DMS79 treated with DMSO at 0.1 percent for 48 hours (cell line): ENCODE results near the gene ZFAND6.
"Not testable (repeated sequence)": the region's sequence is repeated elsewhere in the genome, so short reads cannot be mapped to it uniquely, and the experiment has no call there.

Source experiments
- DNase-seq: peaks from one replicate; lab custom pipeline; 2025; lab: John Stamatoyannopoulos, UW

ZFAND6 gene

DNA sequence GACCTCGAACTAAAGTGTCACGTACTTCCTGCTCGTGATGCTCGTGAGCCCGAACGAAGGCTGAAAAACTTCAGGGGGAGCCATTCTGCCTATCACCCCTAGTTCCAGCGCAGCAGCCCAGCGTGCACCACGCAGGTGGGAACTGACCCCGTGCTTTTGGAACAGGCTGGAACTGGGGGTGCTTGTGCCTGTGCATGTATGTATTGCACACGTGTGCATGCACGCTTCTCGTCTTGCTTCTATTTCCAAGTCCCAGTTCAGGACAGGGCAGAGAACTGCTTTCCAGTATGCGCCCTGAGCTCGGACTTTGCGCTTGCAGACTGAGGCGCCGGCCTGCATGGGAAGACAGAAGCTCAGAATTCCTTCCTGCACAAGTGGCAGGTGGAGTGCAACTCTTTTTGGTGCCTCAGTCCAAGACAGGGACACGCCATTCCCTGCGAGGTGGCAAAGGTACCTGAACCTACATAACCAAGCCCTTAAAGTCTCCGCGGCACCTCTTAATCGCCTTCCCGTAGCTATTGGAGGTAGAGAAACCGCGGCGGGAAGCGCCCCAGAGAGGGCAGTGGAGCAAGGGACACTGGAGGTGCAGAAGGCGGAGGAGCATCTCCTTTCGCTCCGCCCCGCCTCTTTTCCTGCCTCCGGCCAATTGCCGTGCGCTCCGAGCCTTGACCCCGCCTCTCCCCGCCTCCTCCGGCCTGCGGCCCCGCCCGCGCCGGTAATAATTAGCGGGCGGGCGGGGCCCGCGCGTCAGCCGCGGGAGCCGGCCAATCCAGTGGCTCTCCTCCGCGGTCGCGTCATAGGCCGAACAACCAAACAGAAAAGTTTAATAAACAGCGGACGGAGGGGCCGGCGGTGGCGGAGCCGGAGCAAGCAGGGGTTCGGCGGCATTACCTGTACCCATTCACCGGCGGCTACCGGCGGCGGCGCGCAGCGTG lies at the start of gene ZFAND6:
Gene ZFAND6, plus strand, starts transcription at position 826 of the 935 bp plus-strand sequence. CDS start 60,669 bp downstream, outside the sequence.
- DNase-seq, result peak; percentile 74

DNA sequence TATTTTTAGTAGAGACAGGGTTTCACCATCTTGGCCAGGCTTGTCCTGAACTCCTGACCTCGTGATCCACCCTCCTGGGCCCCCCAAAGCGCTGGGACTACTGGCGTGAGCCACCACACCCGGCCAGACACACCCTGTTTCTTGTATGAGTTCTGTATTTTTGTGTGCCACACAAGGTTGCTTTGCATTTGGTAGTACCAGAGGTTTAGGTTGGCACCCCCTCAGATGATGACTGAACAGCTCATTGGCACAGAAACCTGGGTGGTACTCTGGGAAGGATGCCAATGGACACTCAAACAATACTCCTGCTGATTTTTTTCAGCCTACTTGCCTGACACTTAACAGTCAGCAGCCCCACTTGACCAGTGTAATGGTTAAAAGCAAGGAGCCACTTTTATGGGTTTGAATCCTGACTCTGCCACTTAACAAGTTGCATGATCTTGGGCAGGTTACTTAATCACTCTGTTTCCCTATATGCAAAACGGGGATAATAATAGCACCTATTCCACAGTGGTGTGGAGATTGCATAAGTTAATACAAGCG lies 49.3 kb upstream of the ZFAND6 start:
- DNase-seq, result peak; percentile 91

- DNase-seq, result not testable (repeated sequence)
Measured at GRCh38 chr15:80011041-80011523, 48.4 kb upstream of the ZFAND6 start.

GRCh38 chr15:80011596-80011995 lies 47.9 kb upstream of the ZFAND6 start:
- DNase-seq, result no peak

DNA sequence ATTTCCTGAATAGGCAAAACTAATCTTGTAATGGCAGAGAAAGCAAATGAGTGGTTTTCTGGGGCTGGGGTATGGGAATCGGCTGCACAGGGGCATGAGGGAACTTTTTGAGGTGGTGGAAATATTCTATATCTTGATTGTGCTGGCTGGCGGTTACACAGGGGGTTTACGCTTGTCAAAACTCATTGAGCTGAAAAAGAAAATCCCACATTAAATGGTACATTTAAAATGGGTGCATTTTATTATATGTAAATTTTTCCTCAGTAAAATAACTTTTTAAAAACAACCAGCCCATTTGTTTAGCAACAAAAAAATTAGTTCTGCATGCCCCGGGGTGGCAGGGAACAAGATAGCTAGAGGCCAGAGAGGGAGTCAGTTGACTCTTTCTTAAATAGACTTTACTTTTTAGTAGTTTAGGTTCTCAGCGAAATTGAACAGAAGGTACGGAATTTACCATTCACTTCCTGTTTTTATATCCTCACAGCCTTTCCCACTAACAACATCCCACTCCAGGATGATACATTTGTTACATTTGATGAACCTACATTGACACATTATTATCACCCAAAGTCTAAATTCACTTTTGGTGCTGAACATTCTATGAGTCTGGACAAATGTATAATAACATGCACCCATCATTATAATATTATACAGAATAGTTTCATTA lies 47.3 kb upstream of the ZFAND6 start:
- DNase-seq, result no peak

DNA sequence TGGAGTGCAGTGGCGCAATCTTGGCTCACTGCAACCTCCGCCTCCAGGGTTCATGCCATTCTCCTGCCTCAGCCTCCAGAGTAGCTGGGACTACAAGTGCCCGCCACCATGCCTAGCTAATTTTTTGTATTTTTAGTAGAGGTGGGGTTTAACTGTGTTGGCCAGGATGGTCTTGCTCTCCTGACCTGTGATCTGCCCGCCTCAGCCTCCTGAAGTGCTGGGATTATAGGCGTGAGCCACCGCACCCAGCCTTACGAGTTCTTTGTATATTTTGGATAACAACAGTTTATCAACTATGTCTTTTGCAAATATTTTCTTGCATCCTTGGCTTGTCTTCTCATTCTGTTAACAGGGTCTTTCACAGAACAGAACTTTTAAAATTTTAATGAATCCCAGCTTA lies 45.3 kb upstream of the ZFAND6 start:
- DNase-seq, result not testable (repeated sequence)

DNA sequence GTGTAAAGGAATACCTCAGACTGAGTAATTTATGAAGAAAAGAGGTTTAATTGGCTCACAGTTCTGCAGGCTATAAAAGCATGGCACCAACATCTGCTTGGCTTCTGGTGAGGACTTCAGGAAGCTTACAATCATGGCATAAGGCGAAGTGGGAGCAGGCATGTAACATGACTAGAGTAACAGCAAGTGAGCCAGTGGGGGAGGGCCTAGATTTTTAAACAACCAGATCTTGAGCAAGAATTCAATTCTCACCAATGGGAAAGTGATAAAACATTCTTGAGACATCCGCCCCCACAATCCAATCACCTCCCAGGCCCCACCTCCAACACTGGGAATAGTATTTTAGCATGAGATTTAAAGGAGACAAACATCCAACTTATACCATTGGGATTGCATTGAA lies 44.3 kb upstream of the ZFAND6 start:
- DNase-seq, result no peak

GRCh38 chr15:80016506-80016905 lies 43.0 kb upstream of the ZFAND6 start:
- DNase-seq, result not testable (repeated sequence)

GRCh38 chr15:80017139-80017538 lies 42.3 kb upstream of the ZFAND6 start:
- DNase-seq, result not testable (repeated sequence)

- DNase-seq, result no peak
Measured at GRCh38 chr15:80019168-80019745, 40.2 kb upstream of the ZFAND6 start.

DNA sequence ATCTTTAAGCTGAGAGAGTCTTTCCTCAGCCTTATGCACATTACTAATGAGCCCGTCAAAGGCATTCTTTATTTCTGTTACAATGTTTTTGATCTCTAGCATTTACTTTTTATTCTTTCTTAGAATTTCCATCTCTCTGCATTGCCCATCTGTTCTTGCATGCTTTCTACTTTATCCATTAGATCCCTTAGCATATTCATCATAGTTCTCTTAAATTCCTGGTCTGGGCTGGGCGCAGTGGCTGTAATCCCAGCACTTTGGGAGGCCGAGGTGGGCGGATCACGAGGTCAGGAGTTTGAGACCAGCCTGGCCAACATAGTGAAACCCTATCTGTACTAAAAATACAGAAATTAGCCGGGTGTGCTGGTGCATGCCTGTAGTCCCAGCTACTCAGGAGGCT lies 39.3 kb upstream of the ZFAND6 start:
- not testable (repeated sequence) for DNase-seq

- DNase-seq, result no peak
Measured at GRCh38 chr15:80020731-80021130, 38.7 kb upstream of the ZFAND6 start.

DNA sequence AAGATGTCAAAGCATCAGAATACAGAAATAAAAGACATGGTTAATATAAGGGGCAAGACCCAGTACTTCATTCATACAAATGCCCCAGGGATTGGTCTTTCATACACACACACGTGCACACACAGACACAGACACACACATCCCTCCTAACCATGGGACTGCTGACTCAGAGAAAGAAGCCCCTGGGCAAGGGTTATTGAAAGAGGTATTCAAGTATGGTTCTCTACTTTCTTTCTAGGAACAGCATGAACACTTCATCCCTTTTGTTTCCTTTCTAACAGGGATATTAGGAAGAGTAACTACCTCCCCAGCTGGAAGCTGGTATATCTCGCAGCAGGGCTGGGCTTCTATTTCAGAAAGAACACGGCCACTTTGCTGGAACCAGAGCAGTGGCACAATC lies 33.2 kb upstream of the ZFAND6 start:
- DNase-seq, result no peak

- DNase-seq, result no peak
Measured at GRCh38 chr15:80026754-80027153, 32.7 kb upstream of the ZFAND6 start.

DNA sequence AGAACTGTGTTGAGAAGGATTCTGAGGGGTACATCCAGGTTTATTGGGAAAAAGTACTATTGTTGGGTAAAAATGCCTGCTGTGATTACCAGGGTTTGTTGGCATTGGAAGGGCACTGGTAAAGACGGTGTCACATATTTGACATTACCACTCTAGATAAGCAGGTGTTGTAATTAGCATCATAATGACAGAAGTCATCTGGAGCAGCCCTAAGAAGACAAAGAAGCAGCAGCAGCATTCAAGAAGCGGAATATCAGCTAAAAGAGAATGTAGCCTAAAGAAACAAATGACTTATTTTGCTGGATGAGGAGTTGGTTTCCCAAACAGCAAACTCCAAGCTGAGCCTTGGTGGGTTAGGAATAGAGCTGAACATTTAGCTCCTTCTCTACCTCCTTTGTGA lies 30.5 kb upstream of the ZFAND6 start:
- DNase-seq, result no peak

DNA sequence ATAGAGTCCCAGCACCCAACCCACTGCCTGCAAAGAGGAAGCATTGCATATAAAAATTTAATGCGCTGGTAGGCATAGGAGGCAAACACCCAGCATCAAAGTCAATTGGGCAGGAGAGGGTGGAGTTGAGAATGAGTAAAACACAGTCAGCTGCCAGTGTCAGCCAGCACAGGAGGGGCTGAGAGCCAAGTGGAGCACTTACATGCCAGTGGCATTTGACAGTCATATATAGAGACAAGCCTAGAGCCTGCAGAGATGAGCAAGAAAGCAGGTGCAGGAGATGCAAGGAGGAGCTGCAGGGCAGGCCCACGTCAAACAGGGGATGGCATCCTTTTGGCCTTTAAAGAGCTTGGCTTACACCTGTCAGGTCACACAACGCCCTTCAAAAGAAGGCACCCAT lies 27.6 kb upstream of the ZFAND6 start:
- DNase-seq, result peak; percentile 71

- DNase-seq, result no peak
Measured at GRCh38 chr15:80034629-80035028, 24.8 kb upstream of the ZFAND6 start.

DNA sequence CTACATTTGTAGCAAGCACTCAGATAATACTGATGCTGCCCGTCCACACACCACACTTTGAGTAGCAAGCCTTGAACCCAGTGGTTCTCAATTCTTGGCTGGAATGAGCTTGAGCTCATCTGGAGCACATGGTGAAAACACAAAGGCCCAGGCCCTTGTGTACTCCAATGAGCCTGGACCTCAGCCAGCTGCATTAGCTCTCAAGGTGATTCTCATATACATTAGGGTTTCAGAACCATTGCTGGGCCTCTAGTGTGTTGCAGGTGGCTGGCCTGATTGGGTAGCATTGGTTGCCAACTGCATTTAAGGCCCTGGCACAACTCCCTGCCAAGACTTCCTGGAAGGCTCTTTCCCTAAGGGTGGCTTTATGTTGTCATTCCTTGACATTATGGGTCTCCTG lies 23.4 kb upstream of the ZFAND6 start:
- DNase-seq, result peak; percentile 54

DNA sequence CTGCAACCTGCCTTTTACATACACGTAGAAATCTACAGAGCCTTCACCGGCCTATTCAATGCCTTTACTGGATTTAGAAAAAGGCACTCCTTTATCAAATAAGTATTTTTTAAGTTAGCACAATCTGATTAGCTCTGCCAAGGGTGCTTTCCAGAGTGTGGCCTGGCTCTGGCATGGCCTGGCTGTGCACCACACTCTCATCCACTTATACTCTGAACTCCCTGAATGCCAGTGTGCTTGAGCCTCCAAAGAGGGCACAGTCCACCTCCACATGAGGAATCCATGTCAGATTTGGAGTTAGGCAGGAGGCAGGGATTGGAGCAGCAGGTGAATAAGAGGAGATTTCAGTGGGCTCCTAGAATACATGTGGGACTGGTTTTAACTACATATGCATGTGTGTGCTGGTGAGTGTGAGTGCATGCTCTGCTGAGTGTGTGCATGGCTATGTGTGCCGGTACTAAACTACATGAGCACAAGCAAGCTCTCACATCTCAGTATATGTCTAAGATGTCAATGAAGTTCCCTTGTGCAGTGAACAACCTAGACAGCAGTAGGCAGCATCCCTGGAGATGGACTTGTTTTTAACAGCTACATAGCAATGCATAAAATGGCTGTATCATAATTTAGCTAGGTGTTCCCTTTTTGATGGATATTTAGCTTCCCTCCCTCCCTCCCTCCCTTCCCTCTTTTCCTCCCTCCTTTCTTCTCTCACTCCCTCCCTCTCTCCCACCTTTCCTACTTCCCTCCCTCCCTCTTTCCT lies 17.8 kb upstream of the ZFAND6 start:
- DNase-seq, result no peak

DNA sequence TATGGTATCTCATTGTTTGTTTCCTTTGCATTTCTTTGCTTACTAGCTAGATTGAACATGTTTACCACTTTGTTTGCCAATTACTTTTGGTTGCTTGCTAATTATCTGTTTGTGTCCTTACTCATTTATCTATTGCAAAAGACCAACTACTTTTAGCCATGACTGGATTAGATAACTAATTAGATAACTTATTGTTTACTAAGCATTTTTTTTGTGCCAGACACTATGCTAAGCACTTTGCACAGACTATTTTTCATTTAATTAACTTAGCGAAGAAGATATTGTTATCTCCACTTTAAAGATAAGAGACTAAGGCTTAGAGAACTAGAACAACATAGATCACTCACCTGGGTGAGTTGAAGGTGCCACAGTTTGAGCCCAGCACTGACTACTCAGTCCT lies 16.9 kb upstream of the ZFAND6 start:
- DNase-seq, result no peak

- not testable (repeated sequence) for DNase-seq
Measured at GRCh38 chr15:80045219-80045618, 14.3 kb upstream of the ZFAND6 start.

GRCh38 chr15:80049046-80049445 lies 10.4 kb upstream of the ZFAND6 start:
- no peak for DNase-seq
